ENCODE results near the gene MSANTD1. TPM values are rescaled to one million over a fixed set of nuclear protein-coding genes. Genes with fewer than 3 reads are reported as not detected.

The MSANTD1 gene
- 0.45 and 0.80 TPM in 2 replicates for total RNA-seq (2014; rRNA removed; shearing (Covaris generic))

GRCh38 chr4:3248811-3249661 lies at the start of gene MSANTD1:
Gene MSANTD1 (plus strand): TSS chr4:3249159. CDS start chr4:3249223, 64 bp downstream.

GRCh38 chr4:3292571-3293400 lies 43.8 kb downstream of the MSANTD1 start, which contains the start of gene RGS12:
Gene RGS12 (plus strand): TSS chr4:3293021. CDS start chr4:3316171, 23,150 bp downstream.

Other genes with a start within 250 kb of the MSANTD1 start
- gene HTT-AS, start 174.6 kb upstream of the MSANTD1 start, total RNA-seq (2014; rRNA removed; shearing (Covaris generic)), result not detected in 2 replicates
- 24.9 TPM in 2 replicates for gene HTT, start 174.5 kb upstream of the MSANTD1 start, total RNA-seq (2014; rRNA removed; shearing (Covaris generic))
- 10.0 and 10.6 TPM in 2 replicates for gene RGS12, start 43.9 kb downstream of the MSANTD1 start, total RNA-seq (2014; rRNA removed; shearing (Covaris generic))
- gene HGFAC, start 192.8 kb downstream of the MSANTD1 start, total RNA-seq (2014; rRNA removed; shearing (Covaris generic)), result 0.16 TPM in 1 of 2 replicates, not detected in the other
- 0.38 and 1.2 TPM in 2 replicates for gene DOK7, start 214.1 kb downstream of the MSANTD1 start, total RNA-seq (2014; rRNA removed; shearing (Covaris generic))

All from A375 (cell line).